Activated T-cell treated with anti-CD3 and anti-CD28 coated beads for 1 hour (primary cell): ENCODE results near the gene PGPEP1.
A peak's percentile ranks its signal among the peaks of the same experiment; 100 is the strongest.
"Not testable (repeated sequence)": the region's sequence is repeated elsewhere in the genome, so short reads cannot be mapped to it uniquely, and the experiment has no call there.

Source experiments
- DNase-seq: peaks from one replicate; pipeline ENCODE4 v3.0.0-alpha.2; 2020; ENCODE audit warnings: low read depth

PGPEP1 gene

DNA sequence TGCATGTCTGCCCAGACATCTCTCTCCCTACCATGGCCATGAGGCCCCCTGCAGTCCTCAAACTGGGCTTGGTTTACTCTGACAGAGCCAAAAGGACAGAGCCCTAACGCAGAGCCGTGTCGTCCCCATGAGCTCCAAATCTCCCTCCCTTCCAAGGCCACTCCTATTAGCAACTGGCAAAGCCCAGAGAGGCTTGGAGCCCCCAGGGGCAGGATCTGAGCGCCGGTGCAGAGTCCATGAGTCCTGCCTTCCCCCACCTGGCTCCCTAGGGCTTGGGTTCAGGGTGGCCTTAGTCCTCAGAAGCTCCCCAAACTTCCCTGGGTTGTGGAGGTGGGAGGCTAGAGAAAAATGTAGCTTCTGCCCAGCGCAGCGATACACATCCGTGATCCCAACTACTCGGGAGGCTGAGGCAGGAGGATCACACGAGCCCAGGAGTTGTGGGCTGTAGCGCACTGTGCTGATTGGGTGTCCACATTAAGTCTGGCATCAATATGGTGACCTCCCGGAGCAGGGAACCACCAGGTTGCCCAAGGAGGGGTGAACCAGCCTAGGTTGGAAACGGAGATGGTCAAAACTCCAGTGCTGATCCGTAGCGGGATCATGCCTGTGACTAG, 7.4 kb upstream of the PGPEP1 start:
- no peak for DNase-seq

DNA sequence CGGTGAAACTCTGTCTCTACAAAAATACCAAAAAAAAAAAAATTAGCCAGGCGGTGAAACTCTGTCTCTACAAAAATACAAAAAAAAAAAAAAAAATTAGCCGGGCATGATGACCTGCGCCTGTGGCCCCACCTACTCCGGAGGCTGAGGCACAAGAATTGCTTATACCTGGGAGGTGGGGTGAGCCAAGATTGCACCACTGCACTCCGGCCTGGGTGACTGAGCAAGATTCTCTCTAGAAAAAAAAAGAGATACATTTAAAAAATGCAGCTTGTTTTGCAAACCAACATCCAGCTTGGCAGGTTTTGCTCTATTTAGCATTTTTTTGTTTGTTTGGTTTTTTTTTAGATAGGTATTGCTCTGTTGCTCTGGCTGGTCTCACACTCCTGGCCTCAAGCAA, 6.7 kb upstream of the PGPEP1 start:
- no peak for DNase-seq

DNA sequence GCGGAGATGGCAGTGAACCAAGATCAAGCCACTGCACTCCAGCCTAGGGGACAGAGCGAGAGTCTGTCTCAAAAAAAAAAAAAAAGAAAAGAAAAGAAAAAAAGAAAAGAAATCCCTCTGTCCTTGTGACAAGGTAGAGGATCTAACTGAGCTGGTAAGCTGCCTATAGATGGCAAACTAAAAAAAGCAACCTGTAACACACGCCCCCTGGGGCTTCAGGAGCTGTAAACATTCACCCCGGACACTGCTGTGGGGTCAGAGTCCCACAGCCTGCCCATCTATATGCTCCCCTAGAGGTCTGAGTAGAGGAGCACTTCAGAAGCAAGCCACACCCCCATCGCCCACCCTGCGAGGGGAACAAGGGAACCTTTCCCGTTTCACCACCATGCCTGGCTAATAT, 4.3 kb upstream of the PGPEP1 start:
- DNase-seq = no peak

DNA sequence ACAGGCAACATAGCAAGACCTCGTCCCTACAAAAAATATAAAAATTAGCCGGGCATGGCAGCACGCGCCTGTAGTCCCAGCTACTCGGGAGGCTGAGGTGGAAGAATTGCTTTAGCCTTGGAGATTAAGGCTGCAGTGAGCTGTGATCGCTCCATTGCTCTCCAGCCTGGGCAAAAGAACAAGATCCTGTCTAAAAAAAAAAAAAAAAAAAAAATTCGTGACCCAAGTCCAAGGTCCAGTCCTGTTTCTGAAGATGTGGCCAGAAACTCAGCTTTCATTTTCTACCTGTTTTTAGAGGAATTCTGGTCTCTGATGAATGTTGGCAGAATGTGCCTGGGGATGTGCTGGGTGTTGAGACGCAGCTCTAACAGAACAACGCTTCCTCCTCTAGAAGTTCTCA, 1.9 kb upstream of the PGPEP1 start:
- DNase-seq = no peak

DNA sequence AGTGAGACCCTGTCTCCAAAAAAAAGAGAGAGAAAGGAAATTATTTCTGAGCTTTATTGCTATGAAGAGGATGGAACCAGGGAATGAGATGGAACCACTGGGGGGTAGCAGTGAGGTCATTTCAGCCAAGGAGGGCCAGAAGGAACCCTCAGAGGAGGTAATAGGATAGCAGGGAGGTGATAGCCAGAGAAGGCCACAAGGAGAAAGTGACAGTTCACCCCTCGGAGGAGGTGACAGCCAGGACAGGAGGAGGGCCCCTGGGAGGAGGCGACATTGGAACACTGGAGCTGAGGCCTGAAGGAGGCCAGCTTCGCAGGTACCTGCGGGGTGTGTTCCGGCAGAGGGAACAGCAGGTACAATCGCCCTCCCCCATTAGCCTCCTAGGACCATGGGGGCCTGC, 675 bp upstream of the PGPEP1 start:
- no peak for DNase-seq

DNA sequence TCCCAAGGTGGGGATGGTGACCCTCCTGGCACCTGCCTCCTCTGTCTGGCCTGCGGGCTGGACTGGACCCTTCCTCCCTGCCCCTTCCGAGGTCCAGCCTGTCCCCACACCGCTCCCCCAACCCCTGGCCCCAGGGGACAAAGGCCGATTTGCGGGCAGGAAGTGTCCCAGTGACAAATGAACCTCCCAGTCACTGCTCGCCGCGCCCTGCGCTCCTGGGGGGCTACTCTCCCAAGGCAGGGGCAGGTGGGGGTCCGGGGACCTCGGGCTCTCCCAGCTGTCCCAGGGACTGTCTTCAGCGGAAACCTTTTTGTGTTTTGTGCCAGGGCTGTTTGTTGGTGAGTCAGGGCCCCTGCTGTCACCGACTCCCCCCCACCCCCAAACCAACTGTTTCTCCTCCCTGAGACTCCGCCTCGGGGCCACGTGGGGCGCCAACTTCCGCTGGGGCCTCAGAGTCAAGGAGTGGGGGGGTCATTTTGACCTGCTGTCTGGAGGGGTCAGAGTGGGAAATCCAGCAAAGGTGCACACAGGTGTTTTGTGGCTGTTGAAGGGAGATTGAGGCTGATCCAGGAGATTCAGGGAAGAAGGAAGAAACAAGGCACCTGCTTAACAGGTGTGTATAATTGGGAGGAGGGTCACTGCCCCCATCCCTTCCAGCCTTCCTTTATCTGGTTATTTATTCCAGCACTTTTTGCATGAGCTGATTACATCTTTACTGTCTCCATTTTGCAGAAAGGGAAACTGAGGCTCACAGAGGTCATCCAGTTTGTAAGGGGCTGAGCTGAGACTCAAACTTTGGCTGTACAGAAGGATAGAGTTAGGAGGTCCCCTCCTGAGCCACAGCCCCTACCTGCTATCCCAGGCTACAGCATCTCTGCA, 831 bp downstream of the PGPEP1 start:
- peak; percentile 55 for DNase-seq

DNA sequence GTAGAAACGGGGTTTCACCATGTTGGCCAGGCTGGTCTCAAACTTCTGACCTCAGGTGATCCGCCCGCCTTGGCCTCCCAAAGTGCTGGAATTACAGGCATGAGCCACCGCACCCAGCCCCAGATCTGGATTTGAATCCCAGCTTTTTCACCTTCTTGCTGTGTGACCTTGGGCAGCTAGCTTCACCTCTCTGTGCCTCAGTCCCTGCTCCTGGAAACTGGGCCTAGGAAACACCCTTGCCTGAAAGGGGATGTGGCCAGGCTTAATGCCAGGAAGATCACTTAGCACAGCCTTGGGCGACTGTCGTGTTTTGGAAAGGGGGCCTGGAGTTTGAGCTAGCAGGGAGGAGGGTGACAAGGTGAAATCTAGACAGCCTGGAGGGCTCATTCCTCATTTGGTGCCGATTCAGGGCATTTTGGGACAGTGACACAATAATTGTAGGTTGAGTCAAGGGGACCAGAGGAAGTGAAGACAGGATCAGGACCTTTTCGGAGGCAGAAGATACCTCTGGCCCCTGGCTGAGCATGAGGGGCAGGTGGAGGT, 1.8 kb downstream of the PGPEP1 start:
- DNase-seq = no peak

DNA sequence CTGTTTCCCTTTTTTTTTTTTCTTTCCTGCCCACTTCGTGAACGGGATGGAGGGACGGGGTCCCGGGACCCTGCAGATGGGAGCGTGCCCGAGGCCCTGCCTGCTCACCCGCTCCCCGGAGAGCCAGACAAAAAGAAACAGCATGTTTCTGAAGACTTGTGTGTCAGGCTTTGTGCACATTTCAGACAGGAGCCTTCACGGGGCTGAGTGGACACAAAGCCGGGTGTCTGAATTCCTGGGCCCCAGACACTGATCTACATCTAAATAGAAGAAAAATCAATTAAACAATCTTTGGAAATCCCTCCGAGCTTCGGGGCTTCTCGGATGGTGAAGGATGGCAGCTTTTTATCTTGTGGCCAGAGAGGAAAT, 4.2 kb downstream of the PGPEP1 start:
- no peak for DNase-seq

DNA sequence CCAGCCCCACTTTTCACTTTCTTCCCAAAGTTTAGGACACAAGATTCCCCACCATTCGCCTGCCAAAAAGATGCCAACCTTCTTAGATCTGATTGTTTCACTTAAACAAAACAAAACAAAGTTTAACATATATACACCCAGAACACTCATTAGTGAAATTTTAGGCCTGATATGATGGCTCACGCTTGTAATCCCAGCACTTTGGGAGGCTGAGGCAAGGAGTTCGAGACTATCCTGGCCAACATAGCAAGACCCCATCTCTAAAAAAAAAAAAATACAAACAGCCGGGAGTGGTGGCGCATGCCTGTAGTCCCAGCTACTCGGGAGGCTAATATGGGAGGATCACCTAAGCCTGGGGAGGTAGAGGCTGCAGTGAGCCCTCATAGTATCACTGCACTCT, 4.9 kb downstream of the PGPEP1 start:
- no peak for DNase-seq

DNA sequence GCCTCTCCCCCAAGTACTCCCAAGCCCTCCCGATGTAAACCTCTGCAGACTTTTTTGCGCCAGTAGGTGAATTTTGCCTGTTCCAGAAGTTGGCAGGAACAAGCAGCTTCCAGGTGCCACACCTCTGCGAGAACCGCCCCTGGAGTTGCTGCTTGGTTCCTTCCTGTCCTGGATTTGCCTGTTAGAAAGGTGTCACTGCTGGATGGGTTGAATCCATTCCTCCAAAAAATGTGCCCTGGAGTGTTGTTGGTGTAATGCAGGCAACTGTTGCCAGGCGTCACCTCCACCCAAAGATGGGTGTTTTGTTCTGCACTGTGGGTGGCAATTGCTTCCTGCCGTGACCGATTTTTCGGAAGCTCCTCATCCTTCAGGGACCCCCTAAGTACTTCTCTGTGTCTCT, 5.7 kb downstream of the PGPEP1 start:
- DNase-seq = no peak

DNA sequence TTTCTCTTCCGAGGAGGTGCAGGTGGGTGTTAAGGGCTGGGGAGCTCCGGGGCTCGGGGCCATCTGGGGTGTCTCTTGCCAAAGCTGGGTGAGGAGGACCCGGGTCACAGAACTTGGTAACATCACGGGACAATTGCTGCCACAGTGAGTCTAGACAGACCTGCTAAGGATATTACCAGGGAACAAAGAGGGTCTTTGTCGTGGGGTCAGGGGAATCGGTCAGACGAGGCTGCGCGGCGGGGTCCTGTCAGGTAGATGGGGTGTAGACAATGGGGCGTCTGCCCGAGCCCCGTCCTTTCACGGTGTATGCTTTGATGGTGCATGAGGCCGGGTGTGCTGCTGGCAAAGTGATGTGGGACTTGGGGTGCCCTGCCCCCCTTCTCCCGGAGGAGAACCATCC, 7.8 kb downstream of the PGPEP1 start:
- DNase-seq = no peak

DNA sequence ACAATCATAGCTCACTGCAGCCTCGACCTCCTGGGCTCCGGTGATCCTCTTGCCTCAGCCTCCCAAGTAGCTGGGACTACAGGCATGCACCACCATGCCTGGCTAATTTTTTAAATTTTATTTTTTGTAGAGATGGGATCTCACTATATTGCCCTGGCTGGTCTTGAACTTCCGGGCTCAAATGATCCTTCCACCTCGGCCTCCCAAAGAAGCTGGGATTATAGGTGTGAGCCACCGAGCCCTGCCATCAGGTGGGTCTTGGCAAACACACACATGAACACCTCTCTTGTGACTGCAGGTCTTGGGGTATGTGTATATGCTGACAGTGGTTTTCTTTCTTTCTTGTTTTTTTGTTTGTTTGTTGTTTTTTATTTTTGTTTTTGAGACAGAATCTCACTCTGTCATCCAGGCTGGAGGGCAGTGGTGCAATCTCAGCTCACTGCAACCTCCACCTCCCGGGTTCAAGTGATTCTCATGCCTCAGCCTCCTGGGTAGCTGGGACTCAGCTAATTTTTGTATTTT, 8.5 kb downstream of the PGPEP1 start:
- DNase-seq = not testable (repeated sequence)

DNA sequence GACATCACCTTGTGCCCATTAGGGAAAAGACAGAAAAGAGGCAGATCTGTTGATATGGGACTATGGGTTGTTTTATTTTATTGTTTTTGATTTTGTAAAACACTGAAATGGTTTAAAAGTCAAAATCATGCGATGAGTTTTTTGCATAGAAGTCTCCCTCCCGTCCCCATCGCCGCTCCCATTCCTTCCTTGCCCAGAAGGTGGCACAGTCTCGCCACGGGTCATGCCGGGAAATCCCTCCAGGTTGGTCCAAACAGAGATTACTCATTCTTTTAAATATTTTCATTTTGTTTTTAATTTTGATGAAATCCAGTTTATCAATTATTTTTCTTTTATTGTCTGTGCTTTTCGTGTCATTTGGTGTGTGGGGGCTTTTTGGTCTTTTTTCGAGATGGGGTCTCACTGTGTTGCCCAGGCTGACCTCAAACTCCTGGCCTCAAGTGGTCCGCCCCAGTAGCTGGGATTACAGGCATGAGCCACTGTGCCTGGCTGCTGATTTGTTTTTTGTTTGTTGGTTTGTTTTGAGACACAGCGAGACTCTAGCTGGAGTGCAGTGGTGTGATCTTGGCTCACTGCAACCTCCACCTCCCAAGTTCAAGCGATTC, 9.2 kb downstream of the PGPEP1 start:
- DNase-seq = no peak

DNA sequence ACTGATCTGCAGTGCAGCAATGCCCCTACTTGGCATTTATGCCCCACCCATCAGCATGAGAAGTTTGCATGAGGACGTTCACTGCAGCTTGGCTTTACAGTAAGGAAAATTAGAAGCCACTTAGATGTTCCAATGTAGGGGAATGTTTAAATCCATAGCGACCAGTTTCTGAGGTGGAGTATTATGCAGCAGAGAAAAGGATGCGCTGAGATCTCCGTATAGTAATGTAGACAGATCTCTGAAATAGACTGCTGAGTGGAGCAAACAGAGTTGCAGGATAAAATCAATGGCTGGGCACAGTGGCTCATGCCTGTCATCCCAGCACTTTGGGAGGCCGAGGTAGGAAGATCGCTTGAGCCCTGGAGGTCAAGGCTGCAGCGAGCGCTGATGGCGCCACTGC, 10.1 kb downstream of the PGPEP1 start:
- no peak for DNase-seq

DNA sequence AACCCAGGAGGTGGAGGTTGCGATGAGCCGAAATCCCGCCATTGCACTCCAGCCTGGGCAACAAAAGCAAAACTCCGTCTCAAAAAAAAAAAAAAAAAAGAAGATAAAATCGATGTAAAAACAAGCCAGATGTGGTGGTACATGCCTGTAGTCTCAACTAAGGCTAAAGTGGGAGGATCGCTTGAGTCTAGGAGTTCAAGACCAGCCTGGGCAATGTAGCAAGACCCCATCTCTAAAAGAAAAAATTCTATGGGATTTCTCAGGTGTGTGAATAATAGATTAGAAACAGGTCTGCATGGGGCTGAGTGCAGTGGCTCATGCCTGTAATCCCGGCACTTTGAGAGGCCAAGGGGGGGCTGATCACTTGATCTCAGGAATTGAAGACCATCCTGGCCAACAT, 11.1 kb downstream of the PGPEP1 start:
- DNase-seq = no peak

DNA sequence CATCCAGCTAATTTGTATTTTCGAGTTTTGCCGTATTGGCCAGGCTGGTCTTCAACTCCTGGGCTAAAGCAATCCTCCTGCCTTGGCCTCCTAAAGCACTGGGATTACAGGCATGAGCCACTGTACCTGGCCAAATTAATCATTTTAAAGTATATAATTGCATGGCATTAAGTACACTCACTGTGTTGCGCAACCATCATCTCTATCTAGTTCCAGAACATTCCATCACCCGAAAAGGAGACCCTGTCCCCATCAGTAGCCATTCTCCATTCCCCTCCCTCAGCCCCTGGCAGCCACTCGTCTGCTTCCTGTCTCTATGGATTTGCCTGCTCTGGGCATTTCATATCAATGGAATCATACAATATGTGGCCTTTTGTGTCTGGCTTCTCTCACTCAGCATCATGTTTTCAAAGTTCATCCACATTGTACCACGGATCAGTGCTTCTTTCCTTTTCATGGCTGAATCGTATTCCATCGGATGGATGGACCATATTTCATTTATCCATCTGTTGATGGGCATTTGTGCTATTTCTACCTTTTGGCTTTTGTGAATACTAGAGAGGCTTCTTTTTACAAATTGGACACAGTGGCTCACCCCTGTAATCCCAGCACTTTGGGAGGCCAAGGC, 13.1 kb downstream of the PGPEP1 start:
- DNase-seq = no peak

DNA sequence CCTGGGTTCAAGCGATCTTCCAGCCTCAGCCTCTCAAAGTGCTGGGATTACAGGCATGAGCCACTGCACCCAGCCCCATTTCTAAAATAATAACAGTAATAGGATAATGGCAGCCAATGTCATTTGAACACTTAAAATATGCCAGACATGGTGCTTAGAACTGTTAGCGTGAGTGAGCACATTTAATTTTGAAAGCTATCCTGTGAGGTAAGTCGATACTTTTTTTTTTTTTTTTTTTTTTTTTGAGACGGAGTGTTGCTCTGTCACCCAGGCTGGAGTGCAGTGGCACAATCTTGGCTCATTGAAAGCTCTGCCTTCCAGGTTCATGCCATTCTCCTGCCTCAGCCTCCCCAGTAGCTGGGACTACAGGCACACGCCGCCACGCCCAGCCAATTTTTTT, 14.3 kb downstream of the PGPEP1 start:
- DNase-seq = not testable (repeated sequence)

DNA sequence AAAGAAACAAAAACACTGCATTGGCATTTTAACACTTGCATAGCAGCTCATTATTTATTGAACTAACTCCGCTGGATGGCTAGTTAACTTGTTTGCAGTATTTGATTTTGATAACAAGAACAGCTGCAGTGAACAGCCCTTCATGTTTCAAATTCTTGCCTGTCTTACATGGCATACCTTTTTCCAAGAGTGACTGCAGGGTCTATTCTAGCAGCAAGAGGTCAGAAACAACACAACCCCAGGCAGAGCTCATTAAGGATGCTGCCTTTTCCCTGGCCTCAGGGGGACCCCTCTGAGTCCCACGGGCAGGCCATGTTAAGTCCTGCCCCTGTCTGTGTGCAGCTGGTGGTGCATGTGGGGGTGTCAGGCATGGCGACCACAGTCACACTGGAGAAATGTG, 16.6 kb downstream of the PGPEP1 start:
- DNase-seq = no peak

DNA sequence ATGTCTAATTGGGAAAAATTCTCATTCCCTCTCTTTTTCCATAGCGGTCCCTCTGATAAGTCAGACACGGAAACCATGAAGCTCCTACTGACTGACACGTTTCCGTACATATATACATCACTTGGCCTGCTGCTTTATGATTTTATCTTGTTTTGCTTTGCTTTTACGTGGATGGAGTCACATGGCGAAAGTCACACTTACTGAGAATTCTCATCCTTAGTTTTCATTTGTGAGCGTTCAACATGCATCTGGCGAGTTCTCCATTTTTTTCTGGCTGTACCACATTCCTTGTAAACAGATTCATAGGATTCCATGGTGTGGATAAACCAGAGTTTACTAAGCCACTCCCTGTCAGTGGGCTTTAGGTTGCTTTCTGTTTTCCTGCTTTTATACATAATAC, 21.2 kb downstream of the PGPEP1 start:
- no peak for DNase-seq

DNA sequence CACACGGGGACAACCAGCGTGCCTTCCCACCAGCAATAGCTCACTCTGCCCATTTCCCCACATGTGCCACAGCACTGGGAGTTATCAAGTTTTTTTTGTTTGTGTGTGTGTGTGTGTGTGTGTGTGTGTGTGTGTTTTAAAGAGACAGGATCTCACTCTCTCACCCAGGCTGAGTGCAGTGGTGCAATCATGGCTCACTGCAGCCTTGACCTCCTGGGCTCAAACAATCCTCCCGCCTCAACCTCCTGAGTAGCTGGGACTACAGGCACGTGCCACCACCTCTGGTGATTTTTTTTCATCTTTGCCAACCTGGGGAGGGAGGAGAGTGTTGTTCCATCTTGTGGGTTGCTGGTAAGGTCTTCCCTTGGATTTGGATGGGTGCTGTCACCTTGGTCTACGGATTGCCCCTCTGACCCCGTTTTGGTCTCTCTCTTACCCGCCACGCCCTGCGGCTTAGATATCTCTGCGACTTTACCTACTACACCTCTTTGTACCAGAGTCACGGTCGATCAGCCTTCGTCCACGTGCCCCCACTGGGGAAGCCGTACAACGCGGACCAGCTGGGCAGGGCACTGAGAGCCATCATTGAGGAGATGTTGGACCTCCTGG, 22.6 kb downstream of the PGPEP1 start:
- no peak for DNase-seq

DNA sequence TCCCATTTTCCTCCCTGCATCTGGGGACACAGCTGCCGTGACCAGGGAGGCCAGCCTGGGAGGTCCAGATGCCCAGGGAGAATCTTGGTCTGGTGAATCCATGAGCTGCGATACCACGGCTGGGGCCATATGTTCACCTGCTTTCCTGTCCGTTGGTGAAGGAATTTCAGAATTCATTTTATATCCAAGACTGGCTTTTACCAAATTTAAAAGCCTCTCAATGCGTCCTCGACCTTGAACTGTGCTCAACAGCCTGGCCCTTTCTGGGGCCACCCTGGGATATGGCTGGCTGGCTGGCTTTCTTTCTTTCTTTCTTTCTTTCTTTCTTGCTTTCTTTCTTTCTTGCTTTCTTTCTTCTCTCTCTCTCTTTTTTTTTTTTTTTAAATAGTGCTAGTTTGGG, 23.4 kb downstream of the PGPEP1 start:
- no peak for DNase-seq

DNA sequence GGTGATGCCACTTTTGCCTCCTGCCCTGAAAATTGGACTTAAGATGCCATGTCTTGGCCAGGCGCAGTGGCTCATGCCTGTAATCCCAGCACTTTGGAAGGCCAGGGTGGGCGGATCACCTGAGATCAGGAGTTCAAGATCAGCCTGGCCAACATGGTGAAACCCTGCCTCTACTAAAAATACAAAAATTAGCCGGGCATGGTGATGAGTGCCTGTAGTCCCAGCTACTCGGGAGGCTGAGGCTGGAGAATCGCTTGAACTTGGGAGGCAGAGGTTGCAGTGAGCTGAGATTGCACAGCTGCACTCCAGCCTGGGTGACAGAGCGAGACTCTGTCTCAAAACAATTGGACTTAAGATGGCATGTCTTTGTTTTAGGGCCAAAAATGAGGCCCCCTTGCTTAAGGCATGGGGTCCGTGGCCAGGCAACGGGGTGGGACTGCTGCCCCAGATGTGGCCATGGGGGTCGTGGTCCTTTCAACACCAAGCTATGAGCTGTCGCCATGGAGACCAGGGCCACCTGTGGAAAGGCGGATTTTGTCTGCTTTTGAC, 24.0 kb downstream of the PGPEP1 start:
- DNase-seq = not testable (repeated sequence)
